ENCODE results near the gene RUNX1.

Gene RUNX1

DNA sequence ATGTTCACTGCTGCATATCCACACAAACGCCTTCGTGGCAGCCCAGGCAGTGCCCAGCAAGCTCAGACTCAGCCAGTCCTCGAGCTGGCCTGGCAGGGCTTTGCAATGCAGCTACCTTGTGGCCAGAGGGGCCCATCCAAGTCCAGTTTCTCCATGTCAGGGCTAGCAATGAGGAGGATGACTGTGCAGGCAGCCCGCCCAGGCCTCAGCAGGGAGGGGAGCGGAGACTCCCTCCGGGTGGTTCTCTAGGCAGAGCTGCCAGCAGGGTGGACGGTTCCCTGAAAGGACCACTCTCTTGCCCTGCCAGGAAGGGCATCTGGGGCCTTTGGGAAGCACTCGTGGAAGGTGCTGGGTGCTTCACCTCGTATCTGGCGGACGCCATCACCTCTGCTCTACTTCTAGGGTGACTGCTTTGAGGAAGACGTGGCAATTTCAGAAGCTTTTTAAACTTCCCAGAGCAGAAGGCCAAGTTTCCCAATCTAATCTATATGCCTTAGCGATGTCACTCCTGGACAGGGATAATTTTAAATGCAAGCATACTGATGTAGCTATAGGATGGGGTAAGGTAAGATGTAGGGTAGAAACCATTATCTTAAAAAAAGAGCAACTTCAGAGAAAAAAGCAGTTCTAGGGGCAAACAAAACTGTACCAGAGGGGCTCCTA lies 56.2 kb downstream of the RUNX1 start:
- no peak for DNase-seq (ENCODE audit: low read depth)

DNA sequence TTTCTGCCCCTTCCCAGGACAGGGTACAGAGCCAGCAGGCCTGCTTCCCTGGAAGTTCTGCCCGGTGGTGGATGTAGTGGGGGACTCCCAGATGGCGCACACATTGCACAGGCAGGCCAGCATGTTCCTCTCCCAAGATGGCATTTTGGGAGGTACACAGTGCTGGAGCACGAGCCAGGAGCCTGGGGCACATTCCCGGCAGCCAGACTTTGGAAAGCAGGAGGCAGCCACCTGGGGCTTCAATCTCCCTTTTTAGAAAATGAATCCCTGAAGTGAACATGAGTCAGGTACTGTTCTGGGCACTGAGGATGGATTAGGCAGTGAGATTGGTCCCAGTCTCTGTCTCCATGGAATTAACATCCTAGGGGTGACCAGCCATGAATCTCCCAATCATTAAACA lies 56.9 kb downstream of the RUNX1 start:
- DNase-seq (ENCODE audit: low read depth), result no peak

DNA sequence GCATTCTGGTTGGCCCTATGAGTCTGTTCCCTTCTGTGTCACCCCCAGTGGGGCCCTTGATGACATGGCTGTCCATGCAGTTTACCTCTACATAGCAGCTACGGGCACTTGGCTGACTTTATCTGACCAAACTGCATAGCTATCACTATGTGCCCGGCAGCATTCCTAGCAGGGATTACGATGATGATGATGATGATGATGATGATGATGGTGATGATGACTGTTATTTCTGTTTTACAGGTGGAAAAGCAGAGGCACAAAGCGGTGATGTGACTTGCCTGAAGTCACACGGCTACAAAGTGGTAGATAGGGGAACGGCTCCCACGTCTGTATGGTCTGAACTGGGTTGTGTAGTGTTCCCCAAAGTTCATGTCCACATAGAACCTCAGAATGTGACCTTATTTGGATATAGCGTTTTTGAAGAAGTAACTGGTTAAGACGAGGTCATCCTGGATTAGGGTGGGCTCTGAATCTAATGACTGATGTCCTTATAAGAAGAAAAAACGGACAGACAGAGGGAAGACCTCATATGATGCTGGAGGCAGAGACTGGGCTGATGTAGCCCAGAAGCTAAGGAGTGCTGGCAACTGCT lies 57.6 kb downstream of the RUNX1 start:
- DNase-seq (ENCODE audit: low read depth), result no peak

DNA sequence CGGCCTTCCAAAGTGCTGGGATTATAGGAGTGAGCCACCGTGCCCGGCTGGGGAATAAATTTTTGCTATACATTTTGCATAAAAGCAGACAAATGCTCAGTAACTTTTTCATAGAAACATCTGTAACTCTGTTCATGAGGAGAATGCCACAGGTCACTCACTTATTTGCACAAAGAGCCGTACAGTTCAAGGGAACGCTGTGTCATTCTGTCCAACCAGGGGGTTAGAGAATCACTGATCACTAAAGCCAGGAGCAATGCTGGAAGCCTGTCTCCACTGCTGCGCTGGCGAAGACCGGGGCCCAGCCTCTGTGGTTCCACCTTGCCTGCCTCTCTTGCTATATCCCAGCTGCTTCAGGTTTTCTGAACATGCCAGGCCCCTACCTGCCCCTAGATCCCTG lies 58.3 kb downstream of the RUNX1 start:
- DNase-seq (ENCODE audit: low read depth), result no peak

DNA sequence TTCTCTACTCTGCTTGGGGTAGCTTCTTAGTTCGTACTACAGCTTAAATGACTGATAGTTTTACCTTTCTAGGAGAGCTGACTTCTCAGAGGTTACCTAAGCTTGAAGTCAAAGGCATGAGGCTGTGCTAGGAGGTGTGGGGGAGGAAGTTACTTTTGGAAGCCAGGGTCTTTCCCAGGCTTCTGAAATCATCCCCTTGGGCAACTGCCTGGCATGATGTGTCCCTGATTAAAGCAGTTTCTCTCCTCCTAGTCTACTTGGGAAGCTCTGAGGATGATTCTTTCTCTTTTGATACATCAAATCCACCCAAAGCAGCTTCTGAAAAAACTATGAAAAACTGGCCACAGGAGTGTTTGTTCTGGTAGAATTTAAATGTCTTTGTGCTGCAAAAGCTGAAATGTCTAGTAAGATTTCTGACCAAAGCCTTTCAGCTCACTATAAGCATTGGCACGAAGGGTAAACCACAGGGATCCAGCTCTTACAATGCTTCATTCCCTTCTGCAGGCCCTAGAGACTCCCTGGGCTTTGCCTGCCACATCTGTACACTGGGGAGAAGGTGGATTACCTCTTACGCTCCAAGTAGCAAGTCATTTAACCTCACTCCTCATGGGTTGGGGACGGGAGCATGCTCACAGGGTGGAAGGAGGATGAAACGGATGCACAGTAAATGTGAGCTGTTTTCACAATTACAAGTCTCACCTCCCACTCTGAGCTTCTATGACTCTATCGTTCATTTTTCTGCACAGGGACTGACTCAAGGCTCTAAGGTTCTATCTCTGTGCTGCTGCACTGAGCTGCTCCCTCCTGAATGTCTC lies 59.6 kb downstream of the RUNX1 start:
- DNase-seq (ENCODE audit: low read depth), result no peak

DNA sequence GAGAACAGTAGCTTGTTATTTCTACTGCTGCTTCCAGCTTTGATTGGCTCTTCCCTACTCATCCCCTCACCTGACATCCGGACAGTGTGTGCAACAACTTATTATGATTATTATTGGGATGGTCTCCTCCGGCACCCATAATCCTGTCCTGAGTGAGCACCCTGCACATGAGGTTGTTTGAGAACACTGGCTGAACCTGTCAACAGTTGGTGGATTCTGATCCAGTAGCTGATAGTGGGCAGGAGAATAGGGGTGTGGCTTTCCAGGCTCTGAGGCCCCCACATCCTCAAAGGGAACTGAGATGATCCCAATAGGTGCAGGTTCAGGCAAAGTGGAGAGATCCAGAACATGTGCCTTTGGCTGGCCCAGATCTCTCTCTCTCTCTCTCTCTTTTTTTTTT lies 60.5 kb downstream of the RUNX1 start:
- DNase-seq (ENCODE audit: low read depth), result no peak

DNA sequence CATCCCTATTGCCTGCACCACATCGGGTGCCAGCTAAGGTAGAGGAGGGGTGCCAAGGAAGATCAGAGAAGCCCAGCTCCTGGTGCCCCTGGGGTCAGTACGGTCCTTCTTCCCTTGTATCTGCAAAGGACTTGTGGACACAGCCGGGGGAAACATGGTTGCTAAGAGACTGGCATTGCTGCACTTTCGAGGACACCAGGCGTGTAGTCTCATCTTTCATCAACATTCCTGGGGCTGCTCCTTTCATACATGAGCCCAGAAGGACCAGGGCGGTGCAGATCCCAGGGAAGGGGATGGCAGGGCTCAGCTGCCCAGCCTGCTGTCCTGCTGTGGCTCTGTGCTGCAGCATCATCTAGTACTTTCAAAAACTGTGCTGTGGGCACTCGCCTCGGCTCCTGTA lies 61.0 kb downstream of the RUNX1 start:
- no peak for DNase-seq (ENCODE audit: low read depth)

DNA sequence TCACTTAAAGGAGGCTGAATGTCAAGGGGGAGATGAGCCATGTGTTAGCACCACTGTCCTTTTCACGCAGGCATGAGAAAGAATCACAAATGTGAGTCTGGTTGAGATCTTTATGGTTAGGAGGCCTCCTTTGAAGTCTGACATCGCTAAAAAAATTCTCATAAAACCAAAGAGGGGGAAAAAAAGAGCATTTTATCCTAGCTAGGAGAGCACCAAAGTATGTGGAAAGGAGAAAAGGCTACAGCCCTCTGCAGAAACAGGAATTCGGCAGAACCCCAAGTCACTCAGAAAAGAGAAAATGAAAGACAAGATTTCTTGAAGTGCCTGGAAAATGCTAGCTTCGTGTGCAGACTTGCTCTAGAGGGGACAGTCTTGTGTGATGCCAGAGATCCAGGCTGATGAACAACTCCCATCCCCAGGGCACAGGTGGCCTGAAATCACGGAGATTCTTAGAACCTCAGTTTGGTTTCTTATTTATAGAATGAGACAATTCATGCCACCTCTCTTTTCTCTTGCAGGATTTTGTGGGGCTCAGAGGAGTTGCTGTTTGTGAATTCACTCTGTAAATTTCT lies 61.5 kb downstream of the RUNX1 start:
- no peak for DNase-seq (ENCODE audit: low read depth)

DNA sequence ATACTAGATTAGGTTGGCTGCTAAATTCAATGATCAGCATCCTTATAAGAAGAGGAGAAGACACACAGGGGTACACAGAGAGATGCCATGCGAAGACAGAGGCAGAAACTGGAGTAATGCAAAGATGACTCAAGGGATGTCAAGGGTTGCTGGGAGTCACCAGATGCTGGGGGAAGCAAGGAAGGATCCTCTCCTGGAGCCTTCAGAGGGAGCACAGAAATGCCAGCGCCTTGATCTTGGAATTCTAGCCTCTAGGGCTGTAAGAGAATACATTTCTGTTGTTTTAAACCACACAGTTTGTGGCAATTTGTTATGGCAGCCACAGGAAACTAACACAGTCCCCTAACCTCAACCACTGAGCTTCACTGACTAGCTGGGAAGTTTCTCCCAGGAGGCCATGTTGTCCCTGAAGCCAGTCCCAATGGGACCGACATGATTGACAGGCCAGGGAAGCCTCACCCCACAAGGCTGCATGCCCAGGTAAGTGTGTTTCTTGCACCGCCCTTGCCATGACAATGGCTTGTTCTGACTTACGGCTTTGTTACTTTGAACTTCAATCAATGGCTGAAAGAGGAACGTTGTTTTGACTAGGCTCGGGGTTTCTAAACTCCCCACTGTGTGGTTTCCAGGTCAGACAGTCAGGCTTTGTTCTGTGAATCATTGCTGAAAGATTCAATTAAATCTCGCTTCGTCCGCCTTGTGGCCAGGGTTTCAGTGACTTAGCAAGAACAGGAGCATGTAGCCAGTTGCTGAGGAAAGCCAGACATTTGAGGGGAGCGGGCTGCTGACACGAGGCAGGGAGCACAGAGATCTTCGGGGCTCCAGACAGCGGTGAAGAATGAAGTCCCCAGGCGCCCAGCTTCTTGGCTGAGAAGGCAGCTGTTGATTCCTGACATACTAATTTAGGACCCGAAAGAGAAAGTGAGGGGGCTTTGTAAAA lies 62.3 kb downstream of the RUNX1 start:
- DNase-seq (ENCODE audit: low read depth), result no peak

DNA sequence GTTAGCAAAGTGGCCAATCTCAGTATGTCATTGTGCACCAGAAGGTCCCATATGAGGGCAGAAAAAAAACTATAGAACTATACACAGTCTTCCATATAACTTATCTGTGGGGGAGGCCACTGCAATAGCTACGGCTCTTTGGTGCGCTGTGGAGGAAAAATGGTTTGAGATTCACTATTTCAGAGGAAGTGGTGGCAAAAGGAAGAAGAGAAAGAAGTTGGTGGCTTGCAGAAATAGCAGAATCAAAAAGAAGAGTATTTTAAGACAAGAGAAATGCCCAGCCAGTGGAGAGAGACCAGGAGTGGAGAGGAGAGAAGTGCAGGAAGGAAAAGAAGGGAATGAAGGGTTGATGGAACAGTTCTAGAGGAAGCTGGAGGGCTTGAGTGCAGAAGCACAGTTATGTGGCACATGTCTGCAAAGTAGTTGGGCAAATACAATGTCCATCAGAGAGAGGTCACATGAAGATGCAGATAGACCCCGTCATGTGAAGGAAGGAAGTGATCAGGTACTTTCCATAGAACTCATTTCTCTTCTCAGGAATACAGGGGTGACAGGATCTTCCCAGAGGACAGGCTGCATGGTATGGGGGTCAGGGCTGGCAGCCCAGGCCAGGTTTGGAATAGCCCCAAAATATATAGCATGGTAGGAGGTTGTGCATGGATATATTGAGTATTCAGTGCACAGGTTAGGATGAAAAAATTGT lies 64.6 kb downstream of the RUNX1 start:
- no peak for DNase-seq (ENCODE audit: low read depth)

DNA sequence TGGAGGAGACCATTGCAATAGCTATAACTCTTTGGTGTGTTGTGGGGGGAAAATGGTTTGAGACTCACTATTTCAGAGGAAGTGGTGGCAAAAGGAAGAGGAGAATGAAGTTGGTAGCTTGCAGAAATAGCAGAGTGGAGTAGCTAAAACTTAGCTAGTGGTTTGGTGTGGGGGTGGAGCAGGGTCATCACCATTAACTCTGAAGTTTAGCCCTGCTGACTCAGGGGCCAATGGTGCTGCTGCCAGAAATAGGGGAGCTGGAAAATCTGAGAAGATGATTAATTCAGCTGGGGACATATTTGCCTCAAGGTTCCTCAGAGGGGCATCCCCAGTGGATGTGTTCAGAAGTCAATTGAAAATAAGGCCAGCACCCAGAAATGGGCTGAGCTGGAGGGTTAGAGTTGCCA lies 65.4 kb downstream of the RUNX1 start:
- DNase-seq (ENCODE audit: low read depth), result no peak

DNA sequence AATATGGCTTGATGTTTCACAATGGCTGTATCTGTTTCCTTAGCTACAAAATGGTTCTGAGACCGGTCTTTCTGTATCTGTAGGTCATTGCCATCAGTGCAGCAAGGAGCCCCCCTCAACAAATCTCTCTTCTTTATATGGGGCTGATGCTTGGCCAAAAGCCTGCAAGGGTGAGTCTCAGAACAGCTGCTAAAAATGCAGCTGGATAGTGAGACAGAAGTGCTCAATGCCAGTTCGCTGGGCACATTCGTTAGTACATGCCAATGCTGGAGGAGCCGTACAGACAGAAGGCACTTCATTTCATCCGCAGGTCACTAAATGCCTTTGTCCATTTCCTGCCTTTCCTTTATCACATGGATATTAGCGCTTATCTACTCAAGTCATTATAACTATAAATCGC lies 67.3 kb downstream of the RUNX1 start:
- DNase-seq (ENCODE audit: low read depth), result no peak

DNA sequence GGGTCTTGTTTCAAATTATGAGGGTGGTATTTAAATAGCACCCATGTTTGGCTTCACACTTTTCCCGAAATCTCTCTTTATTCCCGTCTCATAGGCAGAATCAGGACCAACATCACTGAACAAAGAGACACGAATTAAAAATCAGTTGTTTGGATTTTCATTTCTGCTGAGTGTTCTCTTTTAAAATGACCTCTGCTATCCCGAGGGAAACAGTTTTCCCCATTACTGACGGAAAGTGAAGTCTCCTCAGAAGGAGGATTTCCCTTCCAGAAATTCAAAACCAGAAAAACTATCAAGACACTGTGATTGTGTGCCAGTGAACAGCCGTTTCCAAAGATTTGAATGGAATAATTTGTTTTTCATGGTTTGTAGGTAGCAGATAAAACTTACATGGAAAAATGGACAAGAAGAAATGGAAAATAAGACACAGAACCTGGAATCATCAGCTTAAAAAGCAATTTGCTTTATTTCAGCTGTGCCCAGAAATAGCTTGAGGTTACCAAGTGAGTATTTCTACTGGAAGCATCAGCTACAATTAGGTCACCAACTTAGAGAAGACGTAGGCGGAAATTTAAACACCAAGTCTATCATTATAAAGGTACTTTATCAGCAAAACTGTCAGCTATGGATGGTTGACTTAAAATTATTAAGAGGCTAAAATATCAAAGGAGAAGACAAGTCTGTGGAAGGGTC lies 68.5 kb downstream of the RUNX1 start:
- DNase-seq (ENCODE audit: low read depth), result no peak

DNA sequence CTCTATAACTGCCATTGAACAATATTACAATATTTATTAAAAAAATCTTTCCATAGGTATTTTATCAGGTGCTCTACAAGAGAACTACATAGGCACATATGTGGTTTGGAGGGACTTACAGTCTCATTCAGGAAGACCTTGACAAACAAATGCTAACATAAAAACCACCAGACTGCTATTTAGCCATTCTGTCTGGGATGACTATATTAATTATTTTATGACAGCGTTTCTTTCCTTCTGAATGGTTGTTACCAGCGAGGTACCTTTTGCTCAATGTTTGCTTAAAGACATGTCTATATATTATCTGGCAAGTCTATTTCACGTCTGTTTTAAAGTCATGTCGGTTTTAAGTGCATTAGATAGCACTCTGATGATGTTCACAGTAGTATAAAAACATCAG lies 69.7 kb downstream of the RUNX1 start:
- no peak for DNase-seq (ENCODE audit: low read depth)

DNA sequence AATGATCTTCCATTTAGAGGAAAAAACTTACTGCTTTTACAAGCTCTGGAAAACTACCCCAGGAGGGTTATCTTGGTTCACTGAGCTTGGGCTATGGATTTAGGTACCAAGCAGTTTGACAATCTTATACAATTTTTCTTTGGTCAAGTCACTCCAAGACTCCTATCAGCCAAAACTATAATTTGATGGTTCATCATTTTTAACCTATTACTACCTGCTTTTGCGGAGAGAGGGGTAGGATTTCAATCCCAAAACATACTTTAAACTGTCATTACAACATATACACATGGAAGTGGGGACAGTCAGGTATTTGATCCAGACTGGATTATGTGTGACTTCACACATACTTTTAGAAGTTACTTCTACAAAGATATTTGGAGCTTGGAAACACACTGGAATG lies 71.8 kb downstream of the RUNX1 start:
- DNase-seq (ENCODE audit: low read depth), result no peak

DNA sequence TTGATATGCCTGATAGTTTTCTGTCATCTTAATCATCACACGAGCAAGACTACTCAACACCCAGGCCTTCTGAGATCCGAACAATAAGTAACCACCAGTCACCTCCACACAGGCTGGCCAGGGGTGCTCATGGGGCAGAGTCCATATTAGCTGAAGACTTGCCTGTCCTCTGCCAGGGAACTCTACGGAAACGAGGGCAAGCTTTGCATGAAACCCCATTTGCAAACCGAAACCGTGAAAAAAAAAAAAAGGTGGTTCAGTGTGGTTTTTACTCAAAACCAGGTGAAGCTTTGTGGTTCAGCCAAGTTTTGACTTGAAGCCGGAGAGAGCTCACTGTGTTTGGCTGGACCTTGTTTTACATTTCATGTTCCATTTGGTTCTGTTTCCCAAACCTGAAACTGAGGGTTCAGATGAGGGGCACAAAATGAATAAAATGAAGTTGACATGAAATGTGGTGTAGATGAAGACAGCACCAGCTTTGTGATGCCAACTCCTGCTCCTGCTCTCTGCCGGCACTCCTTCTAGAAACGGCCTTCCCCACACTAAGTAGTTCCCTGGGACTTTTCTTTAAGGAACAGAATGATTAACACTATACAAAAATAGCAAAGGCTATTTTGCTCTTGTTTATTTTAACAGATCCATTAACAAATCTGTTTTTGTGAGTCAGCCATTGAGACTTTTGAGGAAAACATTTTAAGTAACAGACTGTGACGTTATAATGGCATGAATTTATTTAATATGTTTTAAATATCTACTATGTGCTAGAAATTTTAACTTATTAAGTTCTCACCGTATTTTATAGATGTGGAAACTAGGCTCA lies 74.7 kb downstream of the RUNX1 start:
- DNase-seq (ENCODE audit: low read depth), result no peak

DNA sequence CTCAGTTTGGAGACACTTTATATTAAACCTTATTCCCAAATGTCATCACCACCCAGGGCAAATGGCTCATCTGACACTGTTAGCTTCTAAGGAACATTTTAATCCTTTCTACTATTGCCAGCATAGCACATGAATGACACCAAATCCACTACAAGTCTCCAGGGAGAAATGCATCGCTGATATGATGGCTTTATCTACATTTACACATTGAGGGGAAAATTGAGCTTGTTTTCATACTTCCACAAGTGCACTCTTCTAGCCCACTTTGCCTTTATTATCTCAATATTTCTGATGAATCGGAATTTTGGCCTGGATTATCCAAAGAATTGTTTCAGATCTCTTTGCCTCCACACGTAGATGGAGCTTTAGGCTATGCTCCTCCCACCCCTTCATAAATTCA lies 75.4 kb downstream of the RUNX1 start:
- DNase-seq (ENCODE audit: low read depth), result no peak

DNA sequence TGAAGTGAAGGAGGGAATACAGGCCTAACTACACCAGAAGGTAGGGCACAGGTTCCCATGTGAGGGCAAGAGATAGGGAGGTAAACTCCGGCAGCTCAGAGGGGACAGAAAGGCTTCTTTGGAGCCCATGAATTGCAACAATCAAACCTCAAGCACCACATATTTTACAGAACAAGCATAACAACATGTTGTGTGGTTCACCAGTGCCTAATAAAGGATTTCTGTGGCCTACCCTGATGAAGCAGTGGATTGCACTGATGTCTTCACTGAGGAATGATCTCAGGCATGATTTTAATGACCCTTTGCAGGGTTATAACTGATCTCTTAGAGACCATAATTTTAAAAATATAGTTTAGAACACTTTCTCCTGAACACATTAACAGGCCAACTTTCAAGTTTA lies 77.4 kb downstream of the RUNX1 start:
- no peak for DNase-seq (ENCODE audit: low read depth)

DNA sequence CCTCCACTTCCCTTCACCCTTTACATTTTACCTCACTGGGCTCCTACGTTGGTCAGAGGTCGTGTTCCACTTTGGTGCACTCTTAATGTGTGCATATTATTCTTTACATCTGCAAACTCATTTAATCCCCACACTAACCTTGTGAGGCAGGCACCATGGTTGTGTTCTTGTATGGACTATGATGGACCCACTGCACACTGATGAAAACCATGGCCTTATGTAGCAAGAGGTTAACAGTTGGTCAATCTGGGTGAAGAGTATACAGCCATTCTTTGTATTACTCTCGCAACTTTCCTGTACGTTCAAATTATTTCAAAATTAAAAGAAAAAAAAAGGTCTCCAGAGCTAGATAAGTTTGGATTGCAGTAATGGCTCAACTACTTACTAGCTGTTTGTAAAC lies 78.5 kb downstream of the RUNX1 start:
- no peak for DNase-seq (ENCODE audit: low read depth)

DNA sequence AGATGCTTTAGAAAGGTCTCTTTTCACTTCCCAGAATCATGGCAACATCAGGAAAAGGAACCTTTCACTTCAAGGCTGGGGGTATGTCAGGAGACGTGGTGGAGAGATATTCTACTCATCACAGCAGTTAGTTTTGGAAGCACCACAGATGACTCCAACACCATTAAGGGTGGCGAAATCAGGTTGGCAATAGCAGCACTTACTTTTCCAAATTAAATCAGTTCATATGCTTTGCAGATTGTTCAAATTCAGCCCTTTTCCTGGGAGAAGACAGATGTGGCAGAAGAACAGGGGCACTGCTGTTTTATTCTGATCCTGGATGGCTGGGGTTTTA lies 79.0 kb downstream of the RUNX1 start:
- DNase-seq (ENCODE audit: low read depth), result no peak
